HG02642 (cell line): ENCODE data around the gene ABCA1.
A peak's percentile ranks its signal among the peaks of the same experiment; 100 is the strongest.
"Not testable (repeated sequence)": the region's sequence is repeated elsewhere in the genome, so short reads cannot be mapped to it uniquely, and the experiment has no call there.

Experiments used
- ATAC-seq: cut with Tn5 transposase; IDR thresholded peaks from one replicate; pipeline ENCODE4 v1.9.1; 2021; ENCODE audit warnings: mild to moderate bottlenecking; ENCODE audit not compliant: unreplicated experiment, poor library complexity

Gene ABCA1

GRCh38 chr9:104927912-104928740, at the start of gene ABCA1:
Gene ABCA1, minus strand, starts transcription at chr9:104928155. Its CDS starts 24,476 bp downstream, at chr9:104903679.
- no peak for ATAC-seq

GRCh38 chr9:104977580-104977979, 49.6 kb upstream of the ABCA1 start:
- ATAC-seq: no peak

- ATAC-seq: no peak
Measured at GRCh38 chr9:104977168-104977567, 49.2 kb upstream of the ABCA1 start.

GRCh38 chr9:104975966-104976595, 48.1 kb upstream of the ABCA1 start:
- ATAC-seq: not testable (repeated sequence)

GRCh38 chr9:104974053-104974962, 46.4 kb upstream of the ABCA1 start:
- ATAC-seq: no peak

- no peak for ATAC-seq
Measured at GRCh38 chr9:104972242-104972866, 44.4 kb upstream of the ABCA1 start.

GRCh38 chr9:104971511-104971910, 43.6 kb upstream of the ABCA1 start:
- ATAC-seq: no peak

GRCh38 chr9:104970271-104970987, 42.5 kb upstream of the ABCA1 start:
- no peak for ATAC-seq

GRCh38 chr9:104969116-104969515, 41.2 kb upstream of the ABCA1 start:
- no peak for ATAC-seq

- ATAC-seq: peak; percentile 99
Measured at GRCh38 chr9:104968025-104968982, 40.3 kb upstream of the ABCA1 start.

- ATAC-seq: no peak
Measured at GRCh38 chr9:104963076-104963475, 35.1 kb upstream of the ABCA1 start.

GRCh38 chr9:104961701-104962359, 33.9 kb upstream of the ABCA1 start:
- ATAC-seq: no peak

- no peak for ATAC-seq
Measured at GRCh38 chr9:104961238-104961637, 33.3 kb upstream of the ABCA1 start.

- no peak for ATAC-seq
Measured at GRCh38 chr9:104960662-104961061, 32.7 kb upstream of the ABCA1 start.

GRCh38 chr9:104958751-104959150, 30.8 kb upstream of the ABCA1 start:
- no peak for ATAC-seq

- not testable (repeated sequence) for ATAC-seq
Measured at GRCh38 chr9:104958006-104958405, 30.1 kb upstream of the ABCA1 start.

GRCh38 chr9:104951487-104951886, 23.5 kb upstream of the ABCA1 start:
- ATAC-seq: no peak

- ATAC-seq: no peak
Measured at GRCh38 chr9:104950838-104951237, 22.9 kb upstream of the ABCA1 start.
